K562 (cell line): Measurements from ENCODE around the gene MAST4. TPM values are rescaled to one million over a fixed set of nuclear protein-coding genes. Genes with fewer than 3 reads are reported as not detected.

ENCODE experiments used
- ATAC-seq: fragments of 200-7000 bp; cut with Tn5 transposase; 3 replicates; pipeline ENCODE4 v1.9.1; 2020; ENCODE audit warnings: moderate library complexity
- BruUV-seq: library from RNA; stranded (reverse); fragments of 400-500 nt; replicated peaks from 2 replicates; lab custom pipeline; 2021; lab: Mats Ljungman, UMichigan
- CTCF ChIA-PET: fragments of 300-600 bp; formaldehyde crosslinking; extraction: SDS; loops from one replicate; lab custom pipeline; 2021; ENCODE audit warnings: low intra/inter-chr PET ratio; lab: Yijun Ruan, JAX
- POLR2A ChIA-PET: fragments of 300-600, 350-650 bp; sonication (Branson Sonifier 250); formaldehyde crosslinking; extraction: SDS; loops from one replicate; lab custom pipeline; 2021; ENCODE audit warnings: antibody characterized with exemption, inconsistent platforms; lab: Yijun Ruan, JAX
- DNase-seq, 4 experiments: peaks; one replicate each; pipeline versions ENCODE4 v3.0.0 to v3.0.0-alpha.2; 2011 to 2018; ENCODE audit warnings: low spot score in 3 of 4, mixed read lengths in 3 of 4; ENCODE audit errors: extremely low read depth in 1 of 4
- FAIRE-seq: peaks from 2 replicates; lab custom pipeline; 2011; peaks lifted over from hg19 to GRCh38; lab: Jason Lieb, UNC
- H2AFZ ChIP-seq: 2 replicates; pipeline ENCODE4 v1.6.0; 2011; ENCODE audit warnings: low read depth, low read length, control low read depth, inconsistent platforms
- H3K27ac ChIP-seq: fragments of 200-600 bp; 3 replicates; pipeline ENCODE4 v1.8.0; 2011; ENCODE audit warnings: low read depth, mild to moderate bottlenecking, control low read depth, inconsistent platforms, low read length, moderate library complexity, mixed read lengths; ENCODE audit errors: extremely low read depth
- H3K27me3 ChIP-seq, 2 experiments: fragments of 300-600 bp in 1 of 2; 2 replicates in 1 of 2; 3 replicates in 1 of 2; pipeline versions ENCODE4 v1.6.0 to v1.8.0; 2011; ENCODE audit warnings: inconsistent platforms in 2 of 2, low read length in 2 of 2, mild to moderate bottlenecking in 1 of 2, mixed read lengths in 1 of 2, moderate library complexity in 1 of 2; ENCODE audit not compliant: control insufficient read depth in 2 of 2, insufficient read depth in 2 of 2
- H3K36me3 ChIP-seq: fragments of 300-600 bp; 3 replicates; pipeline ENCODE4 v1.8.0; 2011; ENCODE audit warnings: mild to moderate bottlenecking, low read length, inconsistent platforms; ENCODE audit not compliant: control insufficient read depth, insufficient read depth
- H3K4me1 ChIP-seq, 2 experiments: fragments of 200-600 bp in 1 of 2; replicated peaks in 1 of 2; 2 replicates in 1 of 2; 3 replicates in 1 of 2; pipeline versions ENCODE4 v1.5.1 to v1.8.0; 2011; ENCODE audit warnings: inconsistent platforms in 2 of 2, low read length in 2 of 2, mild to moderate bottlenecking in 1 of 2, mixed read lengths in 1 of 2, moderate library complexity in 1 of 2; ENCODE audit not compliant: control insufficient read depth in 2 of 2, insufficient read depth in 2 of 2
- H3K4me2 ChIP-seq: 2 replicates; pipeline ENCODE4 v1.6.1; 2011; ENCODE audit warnings: low read length, control low read depth, inconsistent platforms, mixed read lengths; ENCODE audit not compliant: insufficient read depth
- H3K4me3 ChIP-seq: fragments of 200-600 bp; sonication (generic), shearing (Covaris generic); 2 replicates; pipeline ENCODE4 v1.5.1; 2016; ENCODE audit warnings: control low read depth, inconsistent platforms
- H3K79me2 ChIP-seq: fragments of 200-600 bp; 3 replicates; pipeline ENCODE4 v1.8.0; 2011; ENCODE audit warnings: low read length, inconsistent platforms; ENCODE audit not compliant: control insufficient read depth, insufficient read depth
- H3K9ac ChIP-seq, 2 experiments: 2 replicates each; pipeline versions ENCODE4 v1.6.0 to v1.6.1; 2011; ENCODE audit warnings: low read depth in 2 of 2, low read length in 2 of 2, control low read depth in 1 of 2, inconsistent platforms in 1 of 2, mild to moderate bottlenecking in 1 of 2, mixed read lengths in 1 of 2; ENCODE audit not compliant: insufficient read depth in 1 of 2
- H3K9me1 ChIP-seq: one replicate; pipeline ENCODE4 v1.6.0; 2011; ENCODE audit warnings: inconsistent platforms, mild to moderate bottlenecking, low read length, moderate library complexity; ENCODE audit not compliant: control insufficient read depth, insufficient read depth
- H3K9me3 ChIP-seq: replicated peaks from 2 replicates; pipeline ENCODE4 v1.5.1; 2011; ENCODE audit warnings: low read depth, low read length, inconsistent platforms; ENCODE audit not compliant: control insufficient read depth, insufficient read depth
- H4K20me1 ChIP-seq: replicated peaks from 2 replicates; pipeline ENCODE4 v1.6.1; 2011; ENCODE audit warnings: low read length, inconsistent platforms, mixed read lengths; ENCODE audit not compliant: control insufficient read depth, insufficient read depth
- HNRNPK ChIP-seq: fragments of 200-400 bp; formaldehyde crosslinking; IDR thresholded peaks from one replicate; pipeline ENCODE4 v1.6.1; 2018; ENCODE audit warnings: mild to moderate bottlenecking, low read depth, low read length; ENCODE audit not compliant: poor library complexity, severe bottlenecking
- MYBL2 ChIP-seq, 2 experiments: fragments of 450-650 bp in 1 of 2; sonication (generic) in 1 of 2; formaldehyde crosslinking in 1 of 2; IDR thresholded peaks; 2 replicates each; pipeline versions ENCODE4 v1.6.1 to v1.8.1; 2017 to 2022; ENCODE audit warnings: borderline replicate concordance in 1 of 2, inconsistent platforms in 1 of 2, low read depth in 1 of 2, mild to moderate bottlenecking in 1 of 2, missing genetic modification reagents in 1 of 2, moderate library complexity in 1 of 2
- NCOR1 ChIP-seq: fragments of 450-650 bp; IDR thresholded peaks from 2 replicates; pipeline ENCODE4 v1.6.1; 2016; ENCODE audit warnings: mild to moderate bottlenecking, moderate library complexity
- YBX1 ChIP-seq: fragments of 450-650 bp; IDR thresholded peaks from 2 replicates; pipeline ENCODE4 v1.7.1; 2016; ENCODE audit warnings: mild to moderate bottlenecking
- ZNF121 ChIP-seq: sonication (generic); formaldehyde crosslinking; conservative IDR thresholded peaks from 2 replicates; pipeline ENCODE4 v1.8.0; 2022; ENCODE audit warnings: missing genetic modification reagents
- WGBS: fragments of 100-300 bp; shearing (Covaris generic); methylation state at CpG from one replicate; pipeline ENCODE4 v1.1.6; 2016; ENCODE audit warnings: low coverage, mixed read lengths; ENCODE audit not compliant: insufficient coverage; ENCODE audit errors: missing lambda C conversion rate; 5-methylcytosine and 5-hydroxymethylcytosine counted together
- in situ Hi-C: fragments of 300-500 bp; cut with MboI; formaldehyde crosslinking; loops from 4 replicates; pipeline ENCODE4 v1.15.0; 2018; ENCODE audit warnings: inconsistent platforms, mixed read lengths
- intact Hi-C: fragments of 100-400 bp; cut with micrococcal nuclease; formaldehyde crosslinking; loops from 2 replicates; pipeline ENCODE4 v1.14.2; 2022
- polyA plus RNA-seq, 8 experiments: library from polyadenylated mRNA; depleted of rRNA in 4 of 8; stranded (reverse) in 5 of 8; unstranded in 3 of 8; fragments of >200 nt; fragmentation: Nextera tagmentation in 2 of 8; fragmentation: Illumina TruSeq in 1 of 8; extraction: Ambion mirVana in 2 of 8; extraction: Trizol in 1 of 8; gene quantifications; 2 replicates each; pipeline versions ENCODE4 v1.2.1 to v1.2.3, GENCODE V29; 2011 to 2014; ENCODE audit warnings: inconsistent platforms in 1 of 8, missing spikeins in 1 of 8
- total RNA-seq, 7 experiments: library from RNA; depleted of rRNA in 6 of 7; stranded (reverse); fragments of >200 nt in 6 of 7; fragmentation: Illumina TruSeq in 2 of 7; extraction: Trizol in 2 of 7; gene quantifications; 2 replicates each; pipeline versions ENCODE4 v1.2.1 to v1.2.3, GENCODE V29; 2011 to 2021; ENCODE audit warnings: low replicate concordance in 1 of 7
- TF ChIP-seq, protein P1 (sequence below): fragments of 450-650 bp; formaldehyde crosslinking; IDR thresholded peaks from 2 replicates; pipeline ENCODE4 v1.4.0; 2020; ENCODE audit warnings: mild to moderate bottlenecking, moderate library complexity

Gene MAST4
- total and polyA plus RNA-seq, 9 of the 15 experiments (the other 6 are each of a cell fraction or from before 2014, with no cell fraction given), result 0.88 to 10.1 (median 5.2) TPM

DNA sequence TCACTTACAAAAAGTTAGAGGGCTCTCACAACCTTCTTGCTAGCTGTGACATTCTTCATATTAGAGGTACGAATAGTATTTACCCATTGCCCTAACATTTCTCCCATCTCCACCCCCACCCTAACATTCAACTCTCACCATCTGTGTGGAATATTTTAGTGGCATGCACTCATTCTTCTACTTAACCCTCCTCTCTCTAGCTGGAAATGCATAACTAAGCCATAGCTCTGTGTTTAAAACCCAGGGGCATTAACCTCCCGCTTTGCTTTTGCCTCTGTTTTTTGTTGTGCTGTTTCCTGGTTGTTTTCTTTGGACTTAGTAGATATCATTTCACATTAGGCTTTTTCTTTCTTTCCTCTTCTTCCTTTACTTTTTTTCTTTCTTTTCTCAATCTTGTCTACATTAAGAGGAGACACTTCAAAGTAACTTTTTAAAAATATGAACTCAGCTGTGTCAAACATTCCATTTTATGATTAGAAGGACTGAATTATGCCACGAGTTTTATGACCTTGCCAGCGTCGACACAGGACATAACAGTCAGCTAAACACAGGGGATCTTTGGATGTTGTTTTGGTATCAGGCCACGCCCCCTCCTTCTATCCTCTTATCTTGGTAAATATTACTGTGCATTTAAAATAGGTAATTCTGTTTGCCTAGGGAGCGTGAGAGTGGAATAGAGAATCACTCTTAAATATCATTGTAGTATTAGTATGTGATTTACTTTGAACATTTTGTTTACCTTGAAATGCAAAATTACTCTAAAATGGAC, 364.4 kb downstream of the MAST4 start:
- no peaks in the 10 kb centered on the region for H3K79me2 ChIP-seq
- H3K27me3 ChIP-seq, result peaks cover 13 to 16% of the 10 kb centered on the region in 2 experiments; a peak in 4 of 5 replicates
- BruUV-seq, result no TSS peak
- no peak for FAIRE-seq
- no peaks in the 10 kb centered on the region for H3K9me1 ChIP-seq
- no peaks in the 10 kb centered on the region for H3K4me1 ChIP-seq
- H4K20me1 ChIP-seq, result no peaks in the 10 kb centered on the region
- no peak overlapping the region for H3K4me3 ChIP-seq
- TF ChIP-seq, protein P1, sequence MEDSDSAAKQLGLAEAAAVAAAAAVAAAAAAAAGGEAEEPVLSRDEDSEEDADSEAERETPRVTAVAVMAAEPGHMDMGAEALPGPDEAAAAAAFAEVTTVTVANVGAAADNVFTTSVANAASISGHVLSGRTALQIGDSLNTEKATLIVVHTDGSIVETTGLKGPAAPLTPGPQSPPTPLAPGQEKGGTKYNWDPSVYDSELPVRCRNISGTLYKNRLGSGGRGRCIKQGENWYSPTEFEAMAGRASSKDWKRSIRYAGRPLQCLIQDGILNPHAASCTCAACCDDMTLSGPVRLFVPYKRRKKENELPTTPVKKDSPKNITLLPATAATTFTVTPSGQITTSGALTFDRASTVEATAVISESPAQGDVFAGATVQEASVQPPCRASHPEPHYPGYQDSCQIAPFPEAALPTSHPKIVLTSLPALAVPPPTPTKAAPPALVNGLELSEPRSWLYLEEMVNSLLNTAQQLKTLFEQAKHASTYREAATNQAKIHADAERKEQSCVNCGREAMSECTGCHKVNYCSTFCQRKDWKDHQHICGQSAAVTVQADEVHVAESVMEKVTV (CRISPR knock-in tag), result no peak
- TF ChIP-seq YBX1 (no peak), ZNF121 (CRISPR knock-in tag) (no peak), HNRNPK (no peak), NCOR1 (no peak), MYBL2 (IDR thresholded peaks at IDR 0.05; ENCODE audit: low read depth) (no peak), MYBL2 (CRISPR knock-in tag; IDR thresholded peaks at IDR 0.05; ENCODE audit: borderline replicate concordance) (no peak)
- ATAC-seq, result no peak
- no peaks in the 10 kb centered on the region for H3K36me3 ChIP-seq
- WGBS, result under 1% methylated on average over 7 of the region's 7 CpGs
- CTCF ChIA-PET, result no interaction called here
- no peak for DNase-seq
- in situ Hi-C loops, result no loop called here
- no peak overlapping the region for H2AFZ ChIP-seq
- H3K9ac ChIP-seq, result no peak overlapping the region
- POLR2A ChIA-PET, result interaction anchor here (0.5 kb wide), 1 partner anchor 1841 kb away, joined by 3 read pairs; no protein-coding TSS in a partner anchor
- H3K9me3 ChIP-seq, result no peaks in the 10 kb centered on the region
- H3K4me2 ChIP-seq, result no peak overlapping the region
- intact Hi-C loops, result no loop called here
- no peak overlapping the region for H3K27ac ChIP-seq
